AG08395 (cell line): Measurements from ENCODE around the gene GDF2.

Experiments used
- DNase-seq: peaks from one replicate; pipeline ENCODE4 v3.0.0; 2012; ENCODE audit warnings: mixed read lengths, low spot score

The GDF2 gene

DNA sequence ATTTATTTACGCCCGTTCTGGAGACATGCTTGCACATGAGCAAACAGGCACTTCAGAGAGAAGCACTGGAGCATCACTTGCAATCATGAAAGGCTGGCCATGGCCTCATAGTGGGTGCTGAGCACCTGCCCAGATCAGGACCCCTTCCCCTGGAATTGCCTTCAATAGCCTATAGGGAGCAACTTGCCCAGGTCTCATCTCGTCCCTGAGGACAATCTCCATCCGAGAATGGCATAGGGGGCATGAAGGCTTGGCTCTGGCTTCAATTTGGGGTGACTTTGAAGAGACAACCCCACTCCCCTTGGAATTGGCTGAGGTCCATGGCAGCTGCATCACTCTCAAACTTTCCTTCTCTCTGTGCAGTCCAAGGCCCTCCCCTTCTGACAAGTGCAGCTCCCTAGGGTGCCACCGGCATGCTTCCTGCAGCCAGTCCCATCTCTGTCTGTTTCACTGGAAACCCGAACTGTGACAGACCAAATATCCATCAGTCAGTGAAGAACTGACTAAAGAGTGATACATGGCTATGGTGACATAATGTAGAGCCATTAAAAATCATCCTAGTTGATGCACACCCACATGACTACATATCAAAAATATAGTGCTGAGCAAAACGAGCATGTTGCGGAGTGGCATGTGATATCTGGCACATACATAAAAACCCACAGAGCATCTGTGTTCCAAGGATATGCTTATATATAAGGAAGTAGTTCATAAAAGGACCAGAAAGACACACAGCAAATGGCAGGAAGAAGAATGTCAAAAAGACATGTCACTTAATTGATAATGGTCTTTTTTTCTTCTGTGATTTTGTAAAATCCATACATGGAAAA lies 12.4 kb downstream of the GDF2 start:
- DNase-seq = no peak

GRCh38 chr10:47335906-47336305 lies 13.7 kb downstream of the GDF2 start:
- DNase-seq = no peak

- DNase-seq = no peak
Measured at GRCh38 chr10:47336387-47337134, 14.3 kb downstream of the GDF2 start.

DNA sequence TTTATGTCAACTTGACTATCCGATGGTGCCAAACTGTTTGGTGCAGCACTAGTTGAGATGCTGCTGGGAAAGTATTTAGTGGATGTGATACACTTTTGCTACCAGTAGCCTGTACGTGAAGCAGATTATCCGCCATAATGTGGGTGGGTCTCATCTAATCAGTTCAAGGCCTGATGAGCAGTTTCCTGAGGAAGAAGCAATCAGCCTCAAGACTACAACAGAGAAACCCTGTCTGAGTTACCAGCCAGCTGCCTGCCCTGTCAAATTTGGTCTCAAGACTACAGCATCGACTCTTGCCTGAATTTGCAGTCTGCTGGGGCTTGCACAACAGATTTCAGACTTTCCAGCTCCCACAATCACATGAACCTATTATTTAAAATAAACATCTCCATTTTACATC lies 15.1 kb downstream of the GDF2 start:
- DNase-seq = no peak

GRCh38 chr10:47339186-47339735 lies 17.0 kb downstream of the GDF2 start:
- no peak for DNase-seq

- DNase-seq = no peak
Measured at GRCh38 chr10:47339759-47340607, 17.7 kb downstream of the GDF2 start.

GRCh38 chr10:47340608-47341170 lies 18.4 kb downstream of the GDF2 start:
- DNase-seq = peak; percentile 84

DNA sequence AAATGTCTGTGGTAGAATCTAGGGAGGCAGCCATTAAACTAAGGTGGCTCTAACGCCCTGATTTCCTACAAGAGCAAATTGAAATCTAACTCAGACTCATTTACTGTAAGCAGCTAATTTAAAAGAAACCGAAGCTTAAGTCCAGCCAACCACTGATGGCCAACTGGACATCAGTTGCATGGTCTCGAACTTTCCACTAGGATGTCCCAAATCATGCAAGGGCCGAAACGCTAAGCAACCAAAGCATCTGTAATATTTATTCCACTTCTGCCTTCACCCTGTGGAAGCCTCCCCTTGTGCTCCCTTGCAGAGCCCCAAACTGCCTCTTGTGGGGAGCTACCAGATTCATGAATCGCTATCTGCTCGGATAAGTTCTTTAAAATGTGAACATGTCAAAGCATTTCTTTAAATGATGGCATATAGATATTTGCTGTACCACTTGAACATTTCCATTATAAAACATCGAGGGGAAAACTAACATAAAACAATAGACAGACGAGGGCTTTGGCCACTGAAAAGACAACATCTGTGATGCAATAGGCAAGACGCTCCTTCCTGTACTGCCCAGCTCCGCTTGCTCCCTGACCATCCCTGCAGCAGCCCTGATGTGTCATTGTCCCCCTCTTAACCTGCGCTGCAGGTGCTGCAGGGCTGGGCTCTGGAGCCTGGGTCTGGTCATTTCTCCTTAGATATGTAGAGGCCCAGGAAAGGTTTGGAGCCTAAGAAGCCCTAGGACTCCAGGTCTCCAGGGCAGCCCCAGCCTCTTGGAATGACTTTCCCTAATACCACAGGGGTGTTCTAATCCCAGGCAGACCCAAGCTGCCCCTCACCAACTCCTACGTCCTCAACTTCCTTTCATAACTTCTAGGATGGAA lies 23.0 kb downstream of the GDF2 start:
- DNase-seq = no peak

- no peak for DNase-seq
Measured at GRCh38 chr10:47346581-47347302, 24.5 kb downstream of the GDF2 start.

DNA sequence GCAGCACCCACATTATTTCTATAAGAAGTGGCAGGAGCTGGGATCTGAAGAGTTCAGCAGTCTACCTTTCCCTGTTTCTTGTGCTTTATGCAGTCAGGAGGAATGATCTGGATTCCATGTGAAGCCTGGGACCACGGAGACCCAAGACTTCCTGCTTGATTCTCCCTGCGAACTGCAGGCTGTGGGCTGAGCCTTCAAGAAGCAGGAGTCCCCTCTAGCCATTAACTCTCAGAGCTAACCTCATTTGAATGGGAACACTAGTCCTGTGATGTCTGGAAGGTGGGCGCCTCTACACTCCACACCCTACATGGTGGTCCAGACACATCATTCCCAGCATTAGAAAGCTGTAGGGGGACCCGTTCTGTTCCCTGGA lies 25.0 kb downstream of the GDF2 start:
- no peak for DNase-seq

- DNase-seq = no peak
Measured at GRCh38 chr10:47348138-47348651, 25.9 kb downstream of the GDF2 start, which contains the start of gene RBP3. RBP3 (plus strand) TSS chr10:47348363; CDS start chr10:47348485, 122 bp downstream.

DNA sequence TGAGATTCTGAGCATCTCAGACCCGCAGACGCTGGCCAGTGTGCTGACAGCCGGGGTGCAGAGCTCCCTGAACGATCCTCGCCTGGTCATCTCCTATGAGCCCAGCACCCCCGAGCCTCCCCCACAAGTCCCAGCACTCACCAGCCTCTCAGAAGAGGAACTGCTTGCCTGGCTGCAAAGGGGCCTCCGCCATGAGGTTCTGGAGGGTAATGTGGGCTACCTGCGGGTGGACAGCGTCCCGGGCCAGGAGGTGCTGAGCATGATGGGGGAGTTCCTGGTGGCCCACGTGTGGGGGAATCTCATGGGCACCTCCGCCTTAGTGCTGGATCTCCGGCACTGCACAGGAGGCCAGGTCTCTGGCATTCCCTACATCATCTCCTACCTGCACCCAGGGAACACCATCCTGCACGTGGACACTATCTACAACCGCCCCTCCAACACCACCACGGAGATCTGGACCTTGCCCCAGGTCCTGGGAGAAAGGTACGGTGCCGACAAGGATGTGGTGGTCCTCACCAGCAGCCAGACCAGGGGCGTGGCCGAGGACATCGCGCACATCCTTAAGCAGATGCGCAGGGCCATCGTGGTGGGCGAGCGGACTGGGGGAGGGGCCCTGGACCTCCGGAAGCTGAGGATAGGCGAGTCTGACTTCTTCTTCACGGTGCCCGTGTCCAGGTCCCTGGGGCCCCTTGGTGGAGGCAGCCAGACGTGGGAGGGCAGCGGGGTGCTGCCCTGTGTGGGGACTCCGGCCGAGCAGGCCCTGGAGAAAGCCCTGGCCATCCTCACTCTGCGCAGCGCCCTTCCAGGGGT lies 26.6 kb downstream of the GDF2 start:
- no peak for DNase-seq

DNA sequence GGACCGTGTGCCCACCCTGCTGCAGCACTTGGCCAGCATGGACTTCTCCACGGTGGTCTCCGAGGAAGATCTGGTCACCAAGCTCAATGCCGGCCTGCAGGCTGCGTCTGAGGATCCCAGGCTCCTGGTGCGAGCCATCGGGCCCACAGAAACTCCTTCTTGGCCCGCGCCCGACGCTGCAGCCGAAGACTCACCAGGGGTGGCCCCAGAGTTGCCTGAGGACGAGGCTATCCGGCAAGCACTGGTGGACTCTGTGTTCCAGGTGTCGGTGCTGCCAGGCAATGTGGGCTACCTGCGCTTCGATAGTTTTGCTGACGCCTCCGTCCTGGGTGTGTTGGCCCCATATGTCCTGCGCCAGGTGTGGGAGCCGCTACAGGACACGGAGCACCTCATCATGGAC lies 27.3 kb downstream of the GDF2 start:
- DNase-seq = no peak

- DNase-seq = no peak
Measured at GRCh38 chr10:47349941-47350371, 27.7 kb downstream of the GDF2 start.

GRCh38 chr10:47350671-47351640 lies 28.7 kb downstream of the GDF2 start:
- no peak for DNase-seq

GRCh38 chr10:47351899-47352815 lies 29.9 kb downstream of the GDF2 start:
- DNase-seq = no peak

- DNase-seq = no peak
Measured at GRCh38 chr10:47353351-47353750, 31.1 kb downstream of the GDF2 start.
